Astrocyte of the spinal cord (primary cell): ENCODE measurements around the gene CTBP1.

Source experiments
- DNase-seq: peaks from one replicate; pipeline ENCODE4 v3.0.0; 2011; ENCODE audit warnings: low read depth, low spot score
- H3K4me3 ChIP-seq: 2 replicates; pipeline ENCODE4 v1.5.1; 2011; ENCODE audit warnings: low read depth, mild to moderate bottlenecking, low read length, moderate library complexity
- CTCF ChIP-seq: IDR thresholded peaks from 2 replicates; pipeline ENCODE4 v1.5.1; 2012; ENCODE audit warnings: low read depth, mild to moderate bottlenecking, low read length, inconsistent platforms
- in situ Hi-C: cut with HindIII; loops from 2 replicates; pipeline ENCODE4 v1.10.0; 2017; ENCODE audit warnings: low sequenced_read_pairs

CTBP1 gene

GRCh38 chr4:1183985-1184773 lies 64.8 kb downstream of the CTBP1 start:
- no peak for TF ChIP-seq CTCF
- no peak for DNase-seq
- in situ Hi-C loops, result no loop called here
- no peak overlapping the region for H3K4me3 ChIP-seq

DNA sequence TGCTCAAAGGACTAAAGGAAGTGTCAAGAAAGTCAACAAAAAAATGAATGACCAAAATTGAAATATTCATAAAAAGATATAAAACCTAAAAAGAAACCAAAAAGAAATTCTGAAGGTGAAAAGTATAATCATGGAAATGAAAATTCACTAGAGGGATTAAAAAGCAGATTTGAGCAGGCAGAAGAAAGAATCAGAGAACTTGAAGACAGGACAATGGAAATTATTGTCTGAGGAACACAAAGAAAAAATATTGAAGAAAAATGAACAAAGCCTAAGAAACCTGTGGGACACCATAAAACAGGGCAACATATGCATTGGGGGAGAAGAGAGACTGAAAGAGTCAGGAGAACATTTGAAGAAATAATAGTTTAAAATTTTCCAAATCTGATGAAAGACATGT lies 66.6 kb downstream of the CTBP1 start:
- DNase-seq, result no peak
- H3K4me3 ChIP-seq, result no peak overlapping the region
- in situ Hi-C loops, result no loop called here
- TF ChIP-seq CTCF, result no peak

DNA sequence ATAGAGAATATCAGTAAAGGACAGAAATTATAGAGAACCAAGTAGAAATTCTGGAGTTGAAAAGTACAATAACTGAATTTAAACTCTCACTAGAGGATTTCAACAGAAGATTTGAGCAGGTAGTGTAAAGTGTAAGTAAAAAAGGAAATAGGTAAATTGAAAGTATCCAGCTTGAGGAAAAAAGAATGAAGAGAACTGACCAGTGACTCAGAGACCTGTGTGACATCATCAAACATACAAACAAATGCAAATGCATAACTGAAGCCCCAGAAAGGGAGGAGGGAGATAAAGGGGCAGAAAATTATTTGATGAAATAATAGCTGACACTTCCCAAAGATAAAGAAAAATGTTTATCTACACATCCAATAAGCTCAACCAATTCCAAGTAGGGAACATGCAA lies 68.3 kb downstream of the CTBP1 start:
- no peak for TF ChIP-seq CTCF
- DNase-seq, result no peak
- in situ Hi-C loops, result no loop called here
- no peak overlapping the region for H3K4me3 ChIP-seq

GRCh38 chr4:1179976-1180375 lies 69.0 kb downstream of the CTBP1 start:
- in situ Hi-C loops, result no loop called here
- no peak for DNase-seq
- no peak for TF ChIP-seq CTCF
- no peak overlapping the region for H3K4me3 ChIP-seq

DNA sequence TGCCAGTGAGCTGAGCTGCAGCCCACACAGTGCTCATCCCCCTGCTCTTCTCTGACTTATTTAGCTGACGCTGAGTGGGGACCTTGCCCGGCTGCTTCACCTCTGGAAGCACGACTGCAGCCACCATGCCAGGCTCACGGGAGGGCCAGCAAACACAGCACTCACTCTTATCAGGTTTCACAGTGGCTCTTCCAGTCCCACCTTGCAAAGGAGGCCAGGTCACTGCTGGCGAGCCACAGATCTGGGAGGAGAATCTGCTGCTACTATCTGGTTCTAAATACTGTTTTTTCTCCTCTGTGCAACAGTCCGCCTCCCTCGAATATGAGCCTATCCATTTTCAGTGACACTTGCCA lies 69.9 kb downstream of the CTBP1 start:
- in situ Hi-C loops, result no loop called here
- no peak for TF ChIP-seq CTCF
- H3K4me3 ChIP-seq, result no peak overlapping the region

GRCh38 chr4:1178300-1179088 lies 70.4 kb downstream of the CTBP1 start:
- in situ Hi-C loops, result no loop called here
- TF ChIP-seq CTCF, result no peak
- H3K4me3 ChIP-seq, result no peak overlapping the region
- no peak for DNase-seq

More for the DNA sequence above, 69.9 kb downstream of the CTBP1 start:
- no peak for DNase-seq
